HepG2 (cell line): ENCODE results near the gene OR4K14. TPM values are rescaled to one million over a fixed set of nuclear protein-coding genes. Genes with fewer than 3 reads are reported as not detected.

ENCODE experiments used
- polyA plus RNA-seq, 8 experiments: library from polyadenylated mRNA; depleted of rRNA in 3 of 8; stranded (reverse) in 7 of 8; unstranded in 1 of 8; fragments of >200 nt; fragmentation: Illumina TruSeq in 4 of 8; extraction: Trizol in 4 of 8; gene quantifications; 2 replicates each; pipeline versions ENCODE4 v1.2.1 to v1.2.3, GENCODE V29; 2011 to 2016; ENCODE audit warnings: low read depth in 4 of 8, missing spikeins in 1 of 8, mixed read lengths in 1 of 8; ENCODE audit not compliant: insufficient read depth in 1 of 8
- total RNA-seq, 5 experiments: library from RNA; depleted of rRNA; stranded (reverse); fragments of >200 nt; fragmentation: Illumina TruSeq; extraction: Trizol; gene quantifications; 2 replicates each; pipeline ENCODE4 v1.2.3, GENCODE V29; 2016; ENCODE audit warnings: low read depth in 1 of 5

Gene OR4K14
- total and polyA plus RNA-seq, 2 of the 13 experiments (the other 11 are each of a cell fraction or from before 2014, with no cell fraction given), result not detected

Other genes with a start within 250 kb of the OR4K14 start
- not detected in 2 replicates for gene OR4M1, start 245.8 kb downstream of the OR4K14 start, total RNA-seq (2016; rRNA removed; fragmentation: Illumina TruSeq; extraction: Trizol)
- gene OR4M1, start 245.8 kb downstream of the OR4K14 start, polyA plus RNA-seq (2011; rRNA removed), result not detected in 2 replicates
- not detected in 2 replicates for gene OR4N2, start 215.5 kb downstream of the OR4K14 start, total RNA-seq (2016; rRNA removed; fragmentation: Illumina TruSeq; extraction: Trizol)
- gene OR4N2, start 215.5 kb downstream of the OR4K14 start, polyA plus RNA-seq (2011; rRNA removed), result not detected in 2 replicates
- gene OR4K2, start 144.2 kb downstream of the OR4K14 start, total RNA-seq (2016; rRNA removed; fragmentation: Illumina TruSeq; extraction: Trizol), result not detected in 2 replicates
- not detected in 2 replicates for gene OR4K2, start 144.2 kb downstream of the OR4K14 start, polyA plus RNA-seq (2011; rRNA removed)
- not detected in 2 replicates for gene OR4K5, start 98.7 kb downstream of the OR4K14 start, total RNA-seq (2016; rRNA removed; fragmentation: Illumina TruSeq; extraction: Trizol)
- gene OR4K5, start 98.7 kb downstream of the OR4K14 start, polyA plus RNA-seq (2011; rRNA removed), result not detected in 2 replicates
- not detected in 2 replicates for gene OR4K1, start 88.4 kb downstream of the OR4K14 start, total RNA-seq (2016; rRNA removed; fragmentation: Illumina TruSeq; extraction: Trizol)
- not detected in 2 replicates for gene OR4K1, start 88.4 kb downstream of the OR4K14 start, polyA plus RNA-seq (2011; rRNA removed)
- not detected in 2 replicates for gene OR4K15, start 43.7 kb downstream of the OR4K14 start, total RNA-seq (2016; rRNA removed; fragmentation: Illumina TruSeq; extraction: Trizol)
- gene OR4K15, start 43.7 kb downstream of the OR4K14 start, polyA plus RNA-seq (2011; rRNA removed), result not detected in 2 replicates
- not detected in 2 replicates for gene OR4Q2, start 17.1 kb downstream of the OR4K14 start, total RNA-seq (2016; rRNA removed; fragmentation: Illumina TruSeq; extraction: Trizol)
- not detected in 2 replicates for gene OR4Q2, start 17.1 kb downstream of the OR4K14 start, polyA plus RNA-seq (2011; rRNA removed)
- not detected in 2 replicates for gene OR4K13, start 16.7 kb upstream of the OR4K14 start, total RNA-seq (2016; rRNA removed; fragmentation: Illumina TruSeq; extraction: Trizol)
- not detected in 2 replicates for gene OR4K13, start 16.7 kb upstream of the OR4K14 start, polyA plus RNA-seq (2011; rRNA removed)
- gene OR4L1, start 40.7 kb upstream of the OR4K14 start, total RNA-seq (2016; rRNA removed; fragmentation: Illumina TruSeq; extraction: Trizol), result not detected in 2 replicates
- gene OR4L1, start 40.7 kb upstream of the OR4K14 start, polyA plus RNA-seq (2011; rRNA removed), result not detected in 2 replicates
- not detected in 2 replicates for gene OR4K17, start 91.4 kb upstream of the OR4K14 start, total RNA-seq (2016; rRNA removed; fragmentation: Illumina TruSeq; extraction: Trizol)
- not detected in 2 replicates for gene OR4K17, start 91.4 kb upstream of the OR4K14 start, polyA plus RNA-seq (2011; rRNA removed)
- not detected in 2 replicates for gene OR4N5, start 119.5 kb upstream of the OR4K14 start, total RNA-seq (2016; rRNA removed; fragmentation: Illumina TruSeq; extraction: Trizol)
- gene OR4N5, start 119.5 kb upstream of the OR4K14 start, polyA plus RNA-seq (2011; rRNA removed), result not detected in 2 replicates
- not detected in 2 replicates for gene OR11G2, start 171.6 kb upstream of the OR4K14 start, total RNA-seq (2016; rRNA removed; fragmentation: Illumina TruSeq; extraction: Trizol)
- gene OR11G2, start 171.6 kb upstream of the OR4K14 start, polyA plus RNA-seq (2011; rRNA removed), result not detected in 2 replicates
- gene OR11H6, start 204.4 kb upstream of the OR4K14 start, total RNA-seq (2016; rRNA removed; fragmentation: Illumina TruSeq; extraction: Trizol), result not detected in 2 replicates
- gene OR11H6, start 204.4 kb upstream of the OR4K14 start, polyA plus RNA-seq (2011; rRNA removed), result not detected in 2 replicates
- gene OR11H7, start 209.7 kb upstream of the OR4K14 start, total RNA-seq (2016; rRNA removed; fragmentation: Illumina TruSeq; extraction: Trizol), result not detected in 2 replicates
- not detected in 2 replicates for gene OR11H7, start 209.7 kb upstream of the OR4K14 start, polyA plus RNA-seq (2011; rRNA removed)
- gene OR11H4, start 220.0 kb upstream of the OR4K14 start, total RNA-seq (2016; rRNA removed; fragmentation: Illumina TruSeq; extraction: Trizol), result not detected in 2 replicates
- not detected in 2 replicates for gene OR11H4, start 220.0 kb upstream of the OR4K14 start, polyA plus RNA-seq (2011; rRNA removed)